Measurements from ENCODE around the gene RNF187. TPM values are rescaled to one million over a fixed set of nuclear protein-coding genes. Genes with fewer than 3 reads are reported as not detected.

Gene RNF187
- total RNA-seq, 1 experiment from 2014 or later: 63.4 TPM

DNA sequence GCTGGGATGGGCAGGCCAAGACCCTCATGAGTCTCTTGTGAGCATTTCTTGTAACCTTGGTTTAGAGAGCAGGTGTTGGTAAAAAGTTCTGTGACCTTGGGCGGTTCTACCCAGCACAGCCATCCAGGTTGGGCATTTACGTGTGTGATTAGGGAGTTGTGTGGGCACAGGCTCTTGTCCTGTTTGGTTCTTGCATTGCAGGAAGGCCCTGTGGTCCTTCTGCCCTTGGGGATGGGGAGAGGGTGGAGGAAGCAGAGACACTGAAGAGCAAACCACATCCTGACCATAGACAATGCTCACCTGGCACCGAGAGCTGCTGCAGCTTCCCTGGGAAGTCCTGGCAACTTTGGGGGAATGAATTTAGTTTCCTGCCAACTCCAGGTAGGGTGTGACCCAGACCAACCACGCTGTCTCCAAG lies 25.6 kb downstream of the RNF187 start:
- Histone ChIP-seq H3K79me2 (ENCODE audit: insufficient read depth, low read length) (no peaks in the 10 kb centered on the region), H3K27ac (ENCODE audit: insufficient read length, low read depth, low read length) (no peak overlapping the region), H3K18ac (ENCODE audit: insufficient read length, low read depth, low read length) (no peak overlapping the region), H2BK120ac (ENCODE audit: low read depth, low read length, poor library complexity, severe bottlenecking) (no peak overlapping the region), H3K9ac (ENCODE audit: extremely low read depth, insufficient read length, low read length) (no peak overlapping the region), H4K20me1 (ENCODE audit: control insufficient read depth, insufficient read depth, insufficient read length) (no peaks in the 10 kb centered on the region), H2AK5ac (ENCODE audit: insufficient read length, low read length) (no peak overlapping the region), H3K4me2 (ENCODE audit: insufficient read depth, insufficient read length, low read length) (no peak overlapping the region), H3K23me2 (ENCODE audit: insufficient read length, low read depth, low read length, poor library complexity, severe bottlenecking) (no peaks in the 10 kb centered on the region), H3K79me1 (ENCODE audit: insufficient read depth, low read depth, low read length, poor library complexity, severe bottlenecking) (no peaks in the 10 kb centered on the region), H3K9me3 (ENCODE audit: control insufficient read depth, low read depth, low read length) (no peaks in the 10 kb centered on the region), H2BK12ac (ENCODE audit: insufficient read length, low read depth, low read length) (no peak overlapping the region), H3K27me3 (ENCODE audit: insufficient read depth, low read length) (peaks cover 18% of the 10 kb centered on the region), H3K56ac (ENCODE audit: insufficient read length, low read depth, low read length) (no peak overlapping the region), H2AFZ (ENCODE audit: low read length) (no peak overlapping the region), H3K4me1 (ENCODE audit: insufficient read depth, low read length) (no peaks in the 10 kb centered on the region), H3K14ac (ENCODE audit: insufficient read depth, low read length) (no peak overlapping the region), H3K4ac (ENCODE audit: low read depth, low read length) (no peak overlapping the region), H2BK5ac (ENCODE audit: insufficient read length, low read length) (no peak overlapping the region), H4K8ac (replicated peaks; ENCODE audit: insufficient read length, low read depth, low read length) (no peak overlapping the region), H3T11ph (ENCODE audit: low read length) (no peak overlapping the region), H3K23ac (ENCODE audit: insufficient read length, low read depth, low read length) (no peak overlapping the region), H4K5ac (ENCODE audit: insufficient read length, low read depth, low read length) (no peak overlapping the region), H2BK20ac (ENCODE audit: low read depth, low read length, poor library complexity, severe bottlenecking) (no peak overlapping the region), H4K91ac (ENCODE audit: insufficient read length, low read depth, low read length) (no peak overlapping the region), H2BK15ac (ENCODE audit: low read depth, low read length) (no peak overlapping the region)
- peaks cover 97% of the 10 kb centered on the region for H3K27me3 Mint-ChIP-seq (ENCODE audit: low read depth)
- no peak overlapping the region for H3K27ac Mint-ChIP-seq
- WGBS (ENCODE audit: extremely low coverage, insufficient read length, low lambda C conversion rate): no CpG with 5 or more reads among the region's 4 CpGs
- H3K9me3 Mint-ChIP-seq: peaks cover 2 to 12% of the 10 kb centered on the region in 2 experiments; a peak in 2 of 5 replicates
- no peak overlapping the region for H3K4me3 Mint-ChIP-seq
- DNase-seq: no peak
- TF ChIP-seq CTCF (conservative IDR thresholded peaks at IDR 0.05): no peak
- H3K36me3 Mint-ChIP-seq (ENCODE audit: insufficient read depth in 1 of 3, low read depth in 3 of 3): no peaks in the 10 kb centered on the region
- H3K4me1 Mint-ChIP-seq: no peaks in the 10 kb centered on the region

Measured in H9 (cell line).